Adrenal gland (tissue), 5 donors: ENCODE results near the gene TRAK1.

Experiments used
- POLR2A ChIP-seq, 2 donors: fragments of 450-650 bp; IDR thresholded peaks; one replicate each; pipeline ENCODE4 v1.6.1; 2017; ENCODE audit warnings: antibody characterized with exemption in 2 of 2, mild to moderate bottlenecking in 2 of 2, moderate library complexity in 1 of 2
- TF ChIP-seq, protein P1 (sequence below), 6 experiments: fragments of 450-650 bp in 4 of 6; fragments of 200-600 bp in 2 of 6; sonication (generic) in 1 of 6; IDR thresholded peaks; 1 replicate in 5 of 6; 2 replicates in 1 of 6; pipeline versions ENCODE4 v1.5.1 to v1.8.0; 2016 to 2021; ENCODE audit warnings: antibody characterized with exemption in 6 of 6, mild to moderate bottlenecking in 2 of 6, moderate library complexity in 1 of 6
- donor health status: DM: no; HTN: no; CAD: no.

- TF ChIP-seq, protein P1, sequence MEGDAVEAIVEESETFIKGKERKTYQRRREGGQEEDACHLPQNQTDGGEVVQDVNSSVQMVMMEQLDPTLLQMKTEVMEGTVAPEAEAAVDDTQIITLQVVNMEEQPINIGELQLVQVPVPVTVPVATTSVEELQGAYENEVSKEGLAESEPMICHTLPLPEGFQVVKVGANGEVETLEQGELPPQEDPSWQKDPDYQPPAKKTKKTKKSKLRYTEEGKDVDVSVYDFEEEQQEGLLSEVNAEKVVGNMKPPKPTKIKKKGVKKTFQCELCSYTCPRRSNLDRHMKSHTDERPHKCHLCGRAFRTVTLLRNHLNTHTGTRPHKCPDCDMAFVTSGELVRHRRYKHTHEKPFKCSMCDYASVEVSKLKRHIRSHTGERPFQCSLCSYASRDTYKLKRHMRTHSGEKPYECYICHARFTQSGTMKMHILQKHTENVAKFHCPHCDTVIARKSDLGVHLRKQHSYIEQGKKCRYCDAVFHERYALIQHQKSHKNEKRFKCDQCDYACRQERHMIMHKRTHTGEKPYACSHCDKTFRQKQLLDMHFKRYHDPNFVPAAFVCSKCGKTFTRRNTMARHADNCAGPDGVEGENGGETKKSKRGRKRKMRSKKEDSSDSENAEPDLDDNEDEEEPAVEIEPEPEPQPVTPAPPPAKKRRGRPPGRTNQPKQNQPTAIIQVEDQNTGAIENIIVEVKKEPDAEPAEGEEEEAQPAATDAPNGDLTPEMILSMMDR (IDR thresholded peaks at IDR 0.05), result peak in 1 of 6 experiments; percentile 12
- no peak for TF ChIP-seq POLR2A (IDR thresholded peaks at IDR 0.05)
Measured at GRCh38 chr3:42090973-42091731, at the start of gene TRAK1.
